Dermis blood vessel endothelial cell (primary cell): ENCODE results near the gene UNKL. TPM values are rescaled to one million over a fixed set of nuclear protein-coding genes. Genes with fewer than 3 reads are reported as not detected.

Experiments used
- DNase-seq: peaks from one replicate; pipeline ENCODE4 v3.0.0; 2010
- total RNA-seq: library from RNA; depleted of rRNA; stranded (reverse); fragments of >200 nt; gene quantifications from 2 replicates; pipeline ENCODE4 v1.2.3, GENCODE V29; 2014

Gene UNKL
- total RNA-seq, result 8.2 and 14.5 TPM in 2 replicates

GRCh38 chr16:1414532-1415260 lies at the start of gene UNKL:
UNKL (minus strand) TSS chr16:1414704; CDS start chr16:1414691, 13 bp downstream.
- peak; percentile 72 for DNase-seq

- DNase-seq, result no peak
Measured at GRCh38 chr16:1461146-1461545, 46.6 kb upstream of the UNKL start.

- DNase-seq, result no peak
Measured at GRCh38 chr16:1460602-1461138, 46.2 kb upstream of the UNKL start.

- no peak for DNase-seq
Measured at GRCh38 chr16:1459967-1460366, 45.5 kb upstream of the UNKL start.

- DNase-seq, result no peak
Measured at GRCh38 chr16:1458977-1459341, 44.5 kb upstream of the UNKL start.

- no peak for DNase-seq
Measured at GRCh38 chr16:1458336-1458976, 44.0 kb upstream of the UNKL start.

- no peak for DNase-seq
Measured at GRCh38 chr16:1457489-1458245, 43.2 kb upstream of the UNKL start.

GRCh38 chr16:1456951-1457350 lies 42.4 kb upstream of the UNKL start:
- DNase-seq, result no peak

- DNase-seq, result no peak
Measured at GRCh38 chr16:1455190-1456171, 41.0 kb upstream of the UNKL start.

- no peak for DNase-seq
Measured at GRCh38 chr16:1454561-1454960, 40.1 kb upstream of the UNKL start.

GRCh38 chr16:1453316-1453715 lies 38.8 kb upstream of the UNKL start:
- no peak for DNase-seq

GRCh38 chr16:1452530-1452929 lies 38.0 kb upstream of the UNKL start:
- DNase-seq, result no peak

- DNase-seq, result no peak
Measured at GRCh38 chr16:1451702-1452392, 37.3 kb upstream of the UNKL start.

- DNase-seq, result no peak
Measured at GRCh38 chr16:1450841-1451240, 36.3 kb upstream of the UNKL start.

- DNase-seq, result no peak
Measured at GRCh38 chr16:1450218-1450617, 35.7 kb upstream of the UNKL start.

- no peak for DNase-seq
Measured at GRCh38 chr16:1449201-1449788, 34.8 kb upstream of the UNKL start.

- no peak for DNase-seq
Measured at GRCh38 chr16:1448536-1449116, 34.1 kb upstream of the UNKL start.

- no peak for DNase-seq
Measured at GRCh38 chr16:1447965-1448364, 33.5 kb upstream of the UNKL start.

- no peak for DNase-seq
Measured at GRCh38 chr16:1446296-1447080, 32.0 kb upstream of the UNKL start.
